ENCODE measurements around the gene PPIL4.
"Not testable (repeated sequence)": the region's sequence is repeated elsewhere in the genome, so short reads cannot be mapped to it uniquely, and the experiment has no call there.

The PPIL4 gene

DNA sequence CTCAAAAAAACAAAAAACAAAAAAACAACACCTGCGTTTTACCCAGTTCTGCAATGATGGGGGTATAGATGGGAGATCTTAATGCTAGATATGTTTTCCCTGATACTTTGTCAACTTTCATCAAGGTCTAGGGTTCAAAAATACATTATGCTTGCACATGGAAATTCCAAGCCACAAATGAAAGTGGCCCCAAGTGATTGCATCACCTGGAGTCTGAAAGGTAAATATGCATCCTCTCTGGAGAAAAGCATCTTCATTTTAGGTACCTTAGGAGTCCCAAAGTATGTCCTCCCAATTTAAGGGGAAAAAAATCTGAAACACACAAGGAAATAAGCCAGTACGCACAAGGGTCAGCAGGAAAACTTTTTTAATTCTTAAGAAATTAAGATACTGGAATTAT lies 48.5 kb downstream of the PPIL4 start:
- no peak for TF ChIP-seq CTCF (IDR thresholded peaks at IDR 0.05; ENCODE audit: control insufficient read depth, insufficient read depth, low read depth, low read length, missing control alignments)
- H3K4me3 ChIP-seq (ENCODE audit: control insufficient read depth, low read depth, low read length), result no peak overlapping the region

DNA sequence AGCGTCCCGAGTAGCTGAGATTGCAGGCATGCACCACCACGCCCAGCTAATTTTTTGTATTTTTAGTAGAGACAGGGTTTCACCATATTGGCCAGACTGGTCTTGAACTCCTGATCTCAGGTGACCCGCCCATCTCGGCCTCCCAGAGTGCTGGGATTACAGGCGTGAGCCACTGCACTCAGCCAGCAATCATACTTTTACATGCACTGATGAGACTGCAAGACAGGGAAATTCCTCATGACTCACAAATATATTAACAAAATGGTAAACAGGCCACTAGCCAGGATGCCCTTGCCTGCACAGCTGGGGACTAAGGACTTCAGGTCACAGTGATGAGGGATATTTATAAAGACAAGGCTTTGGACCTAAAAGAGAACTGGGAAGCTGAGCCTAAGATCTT lies 49.2 kb downstream of the PPIL4 start:
- not testable (repeated sequence) for DNase-seq (ENCODE audit: low read depth); H3K4me3 ChIP-seq (ENCODE audit: control insufficient read depth, low read depth, low read length)

More for the DNA sequence above, 48.5 kb downstream of the PPIL4 start:
- DNase-seq (ENCODE audit: low read depth), result no peak

DNA sequence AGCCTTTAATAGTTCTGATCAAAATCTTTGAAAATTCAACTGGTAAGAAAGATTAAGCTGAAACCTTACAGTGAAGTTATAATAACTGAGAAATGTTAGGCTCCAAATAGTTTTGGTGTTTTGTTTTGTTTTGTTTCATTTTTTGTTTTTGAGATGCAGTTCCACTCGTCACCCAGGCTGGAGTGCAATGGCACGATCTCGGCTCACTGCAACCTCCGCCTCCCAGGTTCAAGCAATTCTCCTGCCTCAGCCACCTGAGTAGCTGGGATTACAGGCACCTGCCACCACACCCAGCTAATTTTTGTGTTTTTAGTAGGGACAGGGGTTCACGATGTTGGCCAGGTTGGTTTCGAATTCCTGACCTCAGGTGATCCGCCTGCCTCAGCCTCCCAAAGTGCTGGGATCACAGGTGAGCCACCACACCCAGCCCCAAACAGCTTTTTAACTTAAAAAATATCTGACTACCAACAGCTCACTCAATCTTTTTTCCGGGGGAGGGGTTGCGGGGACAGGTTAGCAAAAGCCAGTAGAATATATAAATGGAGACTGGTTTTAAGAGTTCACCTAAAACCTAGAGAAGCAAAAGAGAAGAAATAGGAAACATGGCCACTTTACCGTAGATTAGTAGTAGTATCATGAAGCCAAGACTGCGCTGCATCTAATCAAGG lies 50.4 kb downstream of the PPIL4 start:
- not testable (repeated sequence) for H3K4me3 ChIP-seq (ENCODE audit: control insufficient read depth, low read depth, low read length); DNase-seq (ENCODE audit: low read depth)

DNA sequence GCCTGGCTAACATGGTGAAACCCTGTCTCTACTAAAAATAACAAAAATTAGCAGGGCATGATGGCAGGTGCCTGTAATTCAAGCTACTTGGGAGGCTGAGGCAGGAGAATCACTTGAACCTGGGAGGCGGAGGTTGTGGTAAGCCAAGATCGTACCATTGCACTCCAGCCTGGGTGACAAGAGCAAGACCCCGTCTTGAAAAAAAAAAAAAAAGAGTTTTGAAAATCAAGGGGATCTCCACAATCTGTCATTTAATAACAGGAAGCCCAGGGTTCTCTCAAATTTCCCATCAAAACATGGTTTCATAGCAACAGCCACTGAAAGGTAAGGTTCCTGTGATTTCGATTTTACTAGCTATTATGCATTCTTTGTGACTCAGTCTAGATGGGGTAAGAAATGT lies 51.0 kb downstream of the PPIL4 start:
- DNase-seq (ENCODE audit: low read depth); H3K4me3 ChIP-seq (ENCODE audit: control insufficient read depth, low read depth, low read length): not testable (repeated sequence)

GRCh38 chr6:149493761-149494320 lies 52.0 kb downstream of the PPIL4 start:
- DNase-seq (ENCODE audit: low read depth), result no peak
- TF ChIP-seq CTCF (IDR thresholded peaks at IDR 0.05; ENCODE audit: control insufficient read depth, insufficient read depth, low read depth, low read length, missing control alignments), result no peak
- H3K4me3 ChIP-seq (ENCODE audit: control insufficient read depth, low read depth, low read length), result no peak overlapping the region

DNA sequence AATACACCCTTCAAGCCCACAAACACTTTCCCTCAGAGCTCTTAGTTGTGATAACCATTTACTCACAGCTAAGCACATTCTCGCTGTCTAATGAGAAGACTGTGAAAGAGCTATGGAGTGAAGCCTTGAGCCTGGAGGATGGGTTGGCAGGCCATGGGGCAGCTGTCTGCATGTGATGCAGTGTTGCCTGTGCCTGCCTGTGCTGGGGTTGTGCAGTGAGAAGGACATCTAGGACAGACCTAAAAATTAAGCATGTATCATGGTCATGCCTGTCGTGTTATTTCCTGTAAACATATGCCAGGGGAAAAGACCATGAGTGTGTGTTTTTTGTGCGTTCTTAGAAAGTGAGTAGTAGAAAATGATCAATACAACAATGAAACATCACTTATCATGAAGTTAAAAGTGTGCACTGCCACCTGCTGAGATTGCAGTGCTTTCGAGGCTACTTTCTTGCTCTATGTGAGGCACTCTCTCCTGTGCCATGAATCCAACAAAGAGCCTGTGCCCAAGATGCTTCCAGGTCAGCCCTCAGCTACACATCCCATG lies 53.0 kb downstream of the PPIL4 start:
- TF ChIP-seq CTCF (IDR thresholded peaks at IDR 0.05; ENCODE audit: control insufficient read depth, insufficient read depth, low read depth, low read length, missing control alignments), result no peak
- DNase-seq (ENCODE audit: low read depth), result no peak
- H3K4me3 ChIP-seq (ENCODE audit: control insufficient read depth, low read depth, low read length), result no peak overlapping the region

DNA sequence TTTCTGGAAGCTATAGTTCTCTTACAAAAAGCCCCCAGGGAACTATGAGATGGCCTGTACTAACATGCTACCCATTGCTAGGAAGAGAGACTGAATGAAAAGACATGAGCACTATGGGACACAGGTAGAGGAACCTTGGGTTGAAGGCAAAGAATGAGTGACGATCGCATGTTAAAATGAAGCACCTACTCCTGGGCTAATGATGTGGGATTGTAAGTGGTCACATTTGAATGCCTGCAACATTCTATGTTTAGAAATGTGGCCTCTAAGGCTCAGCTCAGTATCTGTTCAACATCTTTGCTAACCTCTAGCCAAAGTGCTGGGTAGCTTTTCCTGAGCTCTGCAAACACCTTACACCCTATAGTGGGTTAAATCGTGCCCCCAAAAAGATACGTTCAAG lies 55.9 kb downstream of the PPIL4 start:
- no peak for DNase-seq (ENCODE audit: low read depth)
- H3K4me3 ChIP-seq (ENCODE audit: control insufficient read depth, low read depth, low read length), result no peak overlapping the region
- TF ChIP-seq CTCF (IDR thresholded peaks at IDR 0.05; ENCODE audit: control insufficient read depth, insufficient read depth, low read depth, low read length, missing control alignments), result no peak

GRCh38 chr6:149488815-149489214 lies 57.0 kb downstream of the PPIL4 start:
- H3K4me3 ChIP-seq (ENCODE audit: control insufficient read depth, low read depth, low read length), result no peak overlapping the region
- no peak for DNase-seq (ENCODE audit: low read depth)
- TF ChIP-seq CTCF (IDR thresholded peaks at IDR 0.05; ENCODE audit: control insufficient read depth, insufficient read depth, low read depth, low read length, missing control alignments), result no peak
